Iris pigment epithelial cell (primary cell): Measurements from ENCODE around the gene PIK3R2.

ENCODE experiments used
- DNase-seq: peaks from one replicate; pipeline ENCODE4 v3.0.0-alpha.2; 2011; ENCODE audit warnings: low read depth

PIK3R2 gene

GRCh38 chr19:18173054-18173571 is 20.1 kb downstream of the PIK3R2 start:
- DNase-seq: no peak

GRCh38 chr19:18173572-18174288 is 20.8 kb downstream of the PIK3R2 start, which contains the start of gene IFI30:
Gene IFI30, plus strand, starts transcription at chr19:18173813. Its CDS starts 29 bp downstream, at chr19:18173842.
- DNase-seq: no peak

GRCh38 chr19:18174983-18175382 is 22.0 kb downstream of the PIK3R2 start:
- no peak for DNase-seq

- no peak for DNase-seq
Observed at GRCh38 chr19:18176367-18177310, 23.7 kb downstream of the PIK3R2 start.

- DNase-seq: no peak
Observed at GRCh38 chr19:18179957-18180356, 27.0 kb downstream of the PIK3R2 start.

GRCh38 chr19:18183529-18183928 is 30.6 kb downstream of the PIK3R2 start:
- no peak for DNase-seq

- DNase-seq: no peak
Observed at GRCh38 chr19:18185538-18185937, 32.6 kb downstream of the PIK3R2 start.

- DNase-seq: no peak
Observed at GRCh38 chr19:18190278-18190677, 37.3 kb downstream of the PIK3R2 start.

GRCh38 chr19:18191640-18192062 is 38.7 kb downstream of the PIK3R2 start:
- no peak for DNase-seq

- peak; percentile 100 for DNase-seq
Observed at GRCh38 chr19:18192673-18193387, 39.9 kb downstream of the PIK3R2 start, which contains the start of gene MPV17L2. Gene MPV17L2, plus strand, starts transcription at chr19:18193218. Its CDS starts 64 bp downstream, at chr19:18193282.

GRCh38 chr19:18193388-18194180 is 40.6 kb downstream of the PIK3R2 start:
- no peak for DNase-seq

- no peak for DNase-seq
Observed at GRCh38 chr19:18194181-18194530, 41.2 kb downstream of the PIK3R2 start.

GRCh38 chr19:18194554-18195238 is 41.7 kb downstream of the PIK3R2 start:
- DNase-seq: no peak

GRCh38 chr19:18196511-18196845 is 43.5 kb downstream of the PIK3R2 start:
- DNase-seq: no peak

- DNase-seq: no peak
Observed at GRCh38 chr19:18197306-18197705, 44.3 kb downstream of the PIK3R2 start.

- DNase-seq: no peak
Observed at GRCh38 chr19:18197941-18198340, 45.0 kb downstream of the PIK3R2 start.

GRCh38 chr19:18198374-18198773 is 45.4 kb downstream of the PIK3R2 start:
- DNase-seq: no peak

GRCh38 chr19:18202397-18202777 is 49.4 kb downstream of the PIK3R2 start:
- DNase-seq: no peak

GRCh38 chr19:18202778-18203407 is 49.9 kb downstream of the PIK3R2 start:
- DNase-seq: peak; percentile 11

GRCh38 chr19:18203408-18203862 is 50.5 kb downstream of the PIK3R2 start:
- peak; percentile 14 for DNase-seq
